Adrenal gland (tissue), 5 donors: Measurements from ENCODE around the gene NFATC4.

ENCODE experiments used
- POLR2A ChIP-seq, 2 donors: fragments of 450-650 bp; IDR thresholded peaks; one replicate each; pipeline ENCODE4 v1.6.1; 2017; ENCODE audit warnings: antibody characterized with exemption in 2 of 2, mild to moderate bottlenecking in 2 of 2, moderate library complexity in 1 of 2
- TF ChIP-seq, protein P1 (sequence below), 6 experiments: fragments of 450-650 bp in 4 of 6; fragments of 200-600 bp in 2 of 6; sonication (generic) in 1 of 6; IDR thresholded peaks; 1 replicate in 5 of 6; 2 replicates in 1 of 6; pipeline versions ENCODE4 v1.5.1 to v1.8.0; 2016 to 2021; ENCODE audit warnings: antibody characterized with exemption in 6 of 6, mild to moderate bottlenecking in 2 of 6, moderate library complexity in 1 of 6
- donor health status: DM: no; HTN: no; CAD: no.

DNA sequence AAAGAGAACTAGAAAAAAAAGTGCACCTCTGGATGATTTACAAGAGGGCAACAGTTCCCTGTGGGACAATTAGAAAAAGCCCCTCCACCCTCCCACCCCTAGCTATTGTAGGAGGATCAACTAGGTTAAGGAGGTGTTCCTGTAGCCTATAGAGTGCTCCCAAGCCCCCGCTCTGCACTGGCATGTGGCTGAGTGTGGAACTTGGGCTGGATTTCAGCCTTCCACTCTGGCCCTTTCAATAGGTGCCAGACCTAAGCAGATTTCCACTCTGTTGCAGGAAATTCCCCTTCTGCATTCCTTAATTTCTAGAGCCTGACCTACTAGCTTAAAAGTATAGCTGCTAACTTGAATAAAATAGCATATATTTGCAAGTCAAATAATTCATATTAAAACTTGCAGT, 2.8 kb downstream of the NFATC4 start:
- TF ChIP-seq, protein P1, sequence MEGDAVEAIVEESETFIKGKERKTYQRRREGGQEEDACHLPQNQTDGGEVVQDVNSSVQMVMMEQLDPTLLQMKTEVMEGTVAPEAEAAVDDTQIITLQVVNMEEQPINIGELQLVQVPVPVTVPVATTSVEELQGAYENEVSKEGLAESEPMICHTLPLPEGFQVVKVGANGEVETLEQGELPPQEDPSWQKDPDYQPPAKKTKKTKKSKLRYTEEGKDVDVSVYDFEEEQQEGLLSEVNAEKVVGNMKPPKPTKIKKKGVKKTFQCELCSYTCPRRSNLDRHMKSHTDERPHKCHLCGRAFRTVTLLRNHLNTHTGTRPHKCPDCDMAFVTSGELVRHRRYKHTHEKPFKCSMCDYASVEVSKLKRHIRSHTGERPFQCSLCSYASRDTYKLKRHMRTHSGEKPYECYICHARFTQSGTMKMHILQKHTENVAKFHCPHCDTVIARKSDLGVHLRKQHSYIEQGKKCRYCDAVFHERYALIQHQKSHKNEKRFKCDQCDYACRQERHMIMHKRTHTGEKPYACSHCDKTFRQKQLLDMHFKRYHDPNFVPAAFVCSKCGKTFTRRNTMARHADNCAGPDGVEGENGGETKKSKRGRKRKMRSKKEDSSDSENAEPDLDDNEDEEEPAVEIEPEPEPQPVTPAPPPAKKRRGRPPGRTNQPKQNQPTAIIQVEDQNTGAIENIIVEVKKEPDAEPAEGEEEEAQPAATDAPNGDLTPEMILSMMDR (IDR thresholded peaks at IDR 0.05), result no peak
- no peak for TF ChIP-seq POLR2A (IDR thresholded peaks at IDR 0.05)
